Measurements from ENCODE around the gene NAPA. TPM values are rescaled to one million over a fixed set of nuclear protein-coding genes. Genes with fewer than 3 reads are reported as not detected.

Gene NAPA
- polyA plus RNA-seq, 3 donors = 57.1 to 99.0 (median 78.1) TPM

GRCh38 chr19:47507924-47508553, 6.8 kb downstream of the NAPA start:
- 53 to 79% (median 67%) methylated on average over 10 to 11 of the region's 11 CpGs for WGBS, 3 donors
- no peak overlapping the region for H3K27ac ChIP-seq (ENCODE audit: low read depth, low read length)

- H3K27ac ChIP-seq (ENCODE audit: low read depth, low read length) = no peak overlapping the region
- WGBS, 3 donors = 26 to 68% (median 54%) methylated on average over 6 of the region's 6 CpGs
These were observed 7.9 kb downstream of the NAPA start for GRCh38 chr19:47507012-47507411.

GRCh38 chr19:47506459-47506858, 8.4 kb downstream of the NAPA start:
- 49 to 87% (median 87%) methylated on average over 8 of the region's 8 CpGs for WGBS, 3 donors
- H3K27ac ChIP-seq (ENCODE audit: low read depth, low read length) = no peak overlapping the region

GRCh38 chr19:47505506-47505905, 9.4 kb downstream of the NAPA start:
- no peak overlapping the region for H3K27ac ChIP-seq (ENCODE audit: low read depth, low read length)
- 56 to 96% (median 92%) methylated on average over 6 of the region's 6 CpGs for WGBS, 3 donors

- H3K27ac ChIP-seq (ENCODE audit: low read depth, low read length) = no peak overlapping the region
- 66 to 75% (median 68%) methylated on average over 5 of the region's 5 CpGs for WGBS, 3 donors
These were observed 11.1 kb downstream of the NAPA start for GRCh38 chr19:47503826-47504150.

- no peak overlapping the region for H3K27ac ChIP-seq (ENCODE audit: low read depth, low read length)
- WGBS, 3 donors = 80 to 91% (median 88%) methylated on average over 13 of the region's 13 CpGs
These were observed 11.6 kb downstream of the NAPA start for GRCh38 chr19:47503130-47503825.

- 85 to 92% (median 87%) methylated on average over 32 of the region's 32 CpGs for WGBS, 3 donors
- no peak overlapping the region for H3K27ac ChIP-seq (ENCODE audit: low read depth, low read length)
These were observed 14.7 kb downstream of the NAPA start for GRCh38 chr19:47499863-47500830.

GRCh38 chr19:47499371-47499770, 15.5 kb downstream of the NAPA start:
- no peak overlapping the region for H3K27ac ChIP-seq (ENCODE audit: low read depth, low read length)
- 88 to 96% (median 92%) methylated on average over 7 of the region's 7 CpGs for WGBS, 3 donors

GRCh38 chr19:47498561-47498960, 16.3 kb downstream of the NAPA start:
- no peak overlapping the region for H3K27ac ChIP-seq (ENCODE audit: low read depth, low read length)
- 92 to 94% (median 94%) methylated on average over 5 of the region's 5 CpGs for WGBS, 3 donors

- no peak overlapping the region for H3K27ac ChIP-seq (ENCODE audit: low read depth, low read length)
- WGBS, 3 donors = 67 to 88% (median 87%) methylated on average over 14 of the region's 14 CpGs
These were observed 16.9 kb downstream of the NAPA start for GRCh38 chr19:47497821-47498520.

- 66 to 90% (median 80%) methylated on average over 22 to 23 of the region's 23 CpGs for WGBS, 3 donors
These were observed 17.7 kb downstream of the NAPA start for GRCh38 chr19:47497050-47497766.

GRCh38 chr19:47495478-47496372, 19.1 kb downstream of the NAPA start:
- no peak overlapping the region for H3K27ac ChIP-seq (ENCODE audit: low read depth, low read length)
- WGBS, 3 donors = 53 to 78% (median 75%) methylated on average over 16 to 17 of the region's 17 CpGs

More at GRCh38 chr19:47497050-47497766, 17.7 kb downstream of the NAPA start:
- no peak overlapping the region for H3K27ac ChIP-seq (ENCODE audit: low read depth, low read length)

GRCh38 chr19:47494729-47495128, 20.1 kb downstream of the NAPA start:
- WGBS, 3 donors = 44 to 50% (median 45%) methylated on average over 9 of the region's 9 CpGs
- no peak overlapping the region for H3K27ac ChIP-seq (ENCODE audit: low read depth, low read length)

GRCh38 chr19:47494211-47494547, 20.7 kb downstream of the NAPA start:
- no peak overlapping the region for H3K27ac ChIP-seq (ENCODE audit: low read depth, low read length)
- WGBS, 3 donors = 88 to 89% (median 89%) methylated on average over 5 of the region's 5 CpGs

GRCh38 chr19:47493378-47494210, 21.3 kb downstream of the NAPA start:
- WGBS, 3 donors = 83 to 88% (median 84%) methylated on average over 18 of the region's 18 CpGs
- no peak overlapping the region for H3K27ac ChIP-seq (ENCODE audit: low read depth, low read length)

All from adipose tissue (tissue), 3 donors.